Uterus (tissue), 4 donors: Measurements from ENCODE around the gene MORC3. TPM values are rescaled to one million over a fixed set of nuclear protein-coding genes. Genes with fewer than 3 reads are reported as not detected.

ENCODE experiments used
- DNase-seq, 2 donors: peaks; one replicate each; pipeline ENCODE4 v3.0.0-alpha.2; 2019 to 2020
- H3K27ac ChIP-seq, 2 donors: fragments of 200-600 bp; sonication (generic); 1 replicate in 1 of 2; 2 replicates in 1 of 2; pipeline ENCODE4 v1.5.1; 2016 to 2018
- H3K27me3 ChIP-seq, 2 donors: fragments of 200-600 bp; sonication (generic); one replicate each; pipeline ENCODE4 v1.5.1; 2018 to 2019; ENCODE audit warnings: control low read depth in 1 of 2
- H3K36me3 ChIP-seq, 2 donors: fragments of 200-600 bp; sonication (generic); one replicate each; pipeline ENCODE4 v1.5.1; 2019; ENCODE audit warnings: control low read depth in 1 of 2
- H3K4me1 ChIP-seq, 2 donors: fragments of 200-600 bp; sonication (generic); one replicate each; pipeline ENCODE4 v1.5.1; 2018 to 2019; ENCODE audit warnings: control low read depth in 1 of 2
- H3K4me3 ChIP-seq, 2 donors: fragments of 200-600 bp; sonication (generic); 1 replicate in 1 of 2; 2 replicates in 1 of 2; pipeline ENCODE4 v1.5.1; 2018 to 2019; ENCODE audit warnings: mild to moderate bottlenecking in 1 of 2
- H3K9me3 ChIP-seq, 2 donors: fragments of 200-600 bp; sonication (generic); one replicate each; pipeline ENCODE4 v1.5.1; 2019; ENCODE audit warnings: control low read depth in 1 of 2
- POLR2A ChIP-seq, 2 donors: fragments of 450-650 bp; IDR thresholded peaks; one replicate each; pipeline ENCODE4 v1.6.1; 2016; ENCODE audit warnings: antibody characterized with exemption in 2 of 2, mild to moderate bottlenecking in 1 of 2, moderate library complexity in 1 of 2
- intact Hi-C: fragments of 100-400 bp; cut with DNase I; formaldehyde crosslinking; loops from one replicate; pipeline ENCODE4 v1.15.1; 2023; ENCODE audit warnings: low total_unique reads
- total RNA-seq, 4 donors: library from RNA; depleted of rRNA in 3 of 4; stranded (reverse); fragments of >200 nt in 3 of 4; gene quantifications; one replicate each; pipeline versions ENCODE4 v1.1.0 to v1.2.4, GENCODE V29; 2014 to 2023
- TF ChIP-seq, protein P1 (sequence below), 4 experiments: fragments of 200-600 bp in 2 of 4; fragments of 450-650 bp in 2 of 4; sonication (generic) in 2 of 4; IDR thresholded peaks; one replicate each; pipeline ENCODE4 v1.5.1; 2016 to 2019; ENCODE audit warnings: antibody characterized with exemption in 4 of 4, mild to moderate bottlenecking in 2 of 4, moderate library complexity in 1 of 4
- donor health status: DM: yes; HTN: yes; CAD: no.

Gene MORC3
- total RNA-seq, 4 donors from 2014 or later: 23.3 to 95.1 (median 59.4) TPM

DNA sequence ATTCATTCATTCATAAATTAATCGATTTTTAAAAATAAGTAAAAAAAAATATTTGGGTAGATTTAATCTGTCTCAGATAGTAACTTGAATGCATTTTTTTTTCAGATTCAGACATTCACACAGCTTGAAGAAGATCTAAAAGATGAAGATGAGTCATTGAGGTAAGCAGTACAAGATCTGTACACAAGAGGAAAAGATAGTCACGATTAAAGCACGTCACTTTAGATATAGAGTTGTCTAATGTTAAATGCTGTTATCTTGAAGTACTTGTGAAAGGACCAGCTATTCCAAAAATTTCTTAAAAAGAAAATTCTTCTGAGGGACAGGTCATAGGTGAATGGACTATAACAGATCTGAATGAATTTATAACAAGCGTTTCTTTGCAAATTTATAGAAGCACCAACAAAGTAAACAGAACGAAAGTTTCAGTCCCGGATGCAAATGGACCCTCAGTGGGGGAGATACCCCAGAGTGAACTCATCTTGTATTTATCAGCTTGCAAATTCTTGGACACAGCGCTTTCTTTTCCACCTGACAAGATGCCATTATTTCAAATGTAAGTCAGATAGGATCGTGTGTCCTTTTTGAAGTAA is 31.2 kb upstream of the MORC3 start:
- intact Hi-C loops: no loop called here
- H3K4me1 ChIP-seq: no peaks in the 10 kb centered on the region
- no peak for DNase-seq
- no peaks in the 10 kb centered on the region for H3K9me3 ChIP-seq
- H3K4me3 ChIP-seq: no peak overlapping the region
- H3K27me3 ChIP-seq: no peaks in the 10 kb centered on the region
- TF ChIP-seq, protein P1, sequence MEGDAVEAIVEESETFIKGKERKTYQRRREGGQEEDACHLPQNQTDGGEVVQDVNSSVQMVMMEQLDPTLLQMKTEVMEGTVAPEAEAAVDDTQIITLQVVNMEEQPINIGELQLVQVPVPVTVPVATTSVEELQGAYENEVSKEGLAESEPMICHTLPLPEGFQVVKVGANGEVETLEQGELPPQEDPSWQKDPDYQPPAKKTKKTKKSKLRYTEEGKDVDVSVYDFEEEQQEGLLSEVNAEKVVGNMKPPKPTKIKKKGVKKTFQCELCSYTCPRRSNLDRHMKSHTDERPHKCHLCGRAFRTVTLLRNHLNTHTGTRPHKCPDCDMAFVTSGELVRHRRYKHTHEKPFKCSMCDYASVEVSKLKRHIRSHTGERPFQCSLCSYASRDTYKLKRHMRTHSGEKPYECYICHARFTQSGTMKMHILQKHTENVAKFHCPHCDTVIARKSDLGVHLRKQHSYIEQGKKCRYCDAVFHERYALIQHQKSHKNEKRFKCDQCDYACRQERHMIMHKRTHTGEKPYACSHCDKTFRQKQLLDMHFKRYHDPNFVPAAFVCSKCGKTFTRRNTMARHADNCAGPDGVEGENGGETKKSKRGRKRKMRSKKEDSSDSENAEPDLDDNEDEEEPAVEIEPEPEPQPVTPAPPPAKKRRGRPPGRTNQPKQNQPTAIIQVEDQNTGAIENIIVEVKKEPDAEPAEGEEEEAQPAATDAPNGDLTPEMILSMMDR (IDR thresholded peaks at IDR 0.05): no peak
- no peak for TF ChIP-seq POLR2A (IDR thresholded peaks at IDR 0.05)
- H3K36me3 ChIP-seq: no peaks in the 10 kb centered on the region
- H3K27ac ChIP-seq: no peak overlapping the region

DNA sequence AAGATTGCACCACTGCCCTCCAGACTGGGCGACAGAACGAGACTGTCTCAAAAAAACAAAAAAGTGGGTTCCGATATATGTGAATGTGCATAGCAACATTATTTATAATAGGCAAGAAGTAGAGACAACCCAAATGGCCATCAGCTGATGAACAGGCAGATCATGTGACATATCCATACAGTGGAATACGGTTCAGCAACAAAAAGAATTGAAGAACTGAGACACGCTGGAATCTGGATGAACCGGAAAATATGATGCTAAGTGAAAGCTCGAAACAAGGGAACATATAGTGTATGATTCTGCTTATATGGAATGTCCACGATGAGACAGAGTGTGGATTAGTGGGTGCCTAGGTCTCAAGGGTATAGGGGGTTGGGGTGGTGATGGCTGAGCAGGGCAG is 28.5 kb upstream of the MORC3 start:
- intact Hi-C loops: no loop called here
- Histone ChIP-seq H3K4me3 (no peak overlapping the region), H3K9me3 (no peaks in the 10 kb centered on the region), H3K4me1 (no peaks in the 10 kb centered on the region), H3K27me3 (no peaks in the 10 kb centered on the region), H3K36me3 (no peaks in the 10 kb centered on the region), H3K27ac (no peak overlapping the region)
- DNase-seq: no peak
- TF ChIP-seq, protein P1 (IDR thresholded peaks at IDR 0.05): no peak
- TF ChIP-seq POLR2A (IDR thresholded peaks at IDR 0.05): no peak

DNA sequence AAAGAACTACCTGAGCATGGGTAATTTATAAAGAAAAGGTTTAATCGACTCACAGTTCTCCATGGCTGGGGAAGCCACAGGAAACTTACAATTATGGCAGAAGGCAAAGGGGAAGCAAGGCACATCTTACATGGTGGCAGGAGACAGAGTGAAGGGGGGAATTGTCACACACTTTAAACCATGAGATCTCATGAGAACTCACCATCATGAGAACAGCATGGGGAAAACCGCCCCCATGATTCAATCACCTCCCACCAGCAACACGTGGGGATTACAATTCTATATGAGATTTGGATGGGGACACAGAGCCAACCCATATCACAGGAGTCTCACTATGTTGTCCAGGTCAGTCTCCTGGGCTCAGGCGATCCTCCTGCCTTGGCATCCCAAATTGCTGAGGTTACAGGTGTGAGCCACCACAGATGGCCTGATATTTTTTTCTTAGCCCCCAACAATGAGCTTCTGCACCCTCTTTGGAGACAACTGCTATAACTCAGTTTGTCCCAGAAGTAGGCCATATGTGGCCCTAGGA is 22.5 kb upstream of the MORC3 start:
- Histone ChIP-seq H3K4me3 (no peak overlapping the region), H3K27me3 (no peaks in the 10 kb centered on the region), H3K9me3 (no peaks in the 10 kb centered on the region), H3K27ac (no peak overlapping the region), H3K36me3 (no peaks in the 10 kb centered on the region), H3K4me1 (no peaks in the 10 kb centered on the region)
- TF ChIP-seq POLR2A (IDR thresholded peaks at IDR 0.05): no peak
- TF ChIP-seq, protein P1 (IDR thresholded peaks at IDR 0.05): no peak
- intact Hi-C loops: no loop called here
- DNase-seq: no peak

DNA sequence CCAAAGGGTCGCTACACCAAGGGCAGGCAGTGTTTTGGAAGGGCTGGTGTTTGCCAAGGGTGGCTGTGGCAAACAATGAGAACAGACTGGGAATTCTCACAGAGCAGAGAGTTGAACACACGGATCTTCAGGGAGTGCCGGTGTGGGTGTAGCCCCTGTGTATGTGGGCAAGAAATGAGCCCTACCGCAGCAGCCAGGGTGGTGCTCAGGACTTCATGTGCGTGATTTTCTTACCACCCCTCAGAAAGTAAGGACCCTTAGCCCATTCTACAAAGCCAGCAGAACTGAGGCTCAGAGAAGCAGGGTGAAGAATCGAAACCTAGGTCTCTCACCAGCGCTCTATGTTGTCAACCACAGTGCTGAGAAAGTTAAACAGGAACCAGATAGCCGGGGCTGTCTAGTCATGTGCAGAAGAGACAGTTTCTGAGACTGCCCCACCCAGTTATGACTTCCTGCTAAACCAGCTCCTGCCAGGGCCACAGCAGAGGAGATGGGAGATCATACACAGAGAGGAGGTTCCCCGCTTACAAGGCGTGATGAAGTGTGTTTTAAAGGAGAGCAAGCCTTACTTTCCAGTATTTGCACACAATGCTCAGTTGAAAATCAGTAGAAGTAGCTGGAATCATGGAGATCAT is 21.9 kb upstream of the MORC3 start:
- peak in 1 of 2 donors; percentile 23 for DNase-seq
- Histone ChIP-seq H3K27me3 (no peaks in the 10 kb centered on the region), H3K27ac (no peak overlapping the region), H3K9me3 (no peaks in the 10 kb centered on the region), H3K36me3 (no peaks in the 10 kb centered on the region), H3K4me3 (no peak overlapping the region), H3K4me1 (no peaks in the 10 kb centered on the region)
- TF ChIP-seq, protein P1 (IDR thresholded peaks at IDR 0.05): no peak
- no peak for TF ChIP-seq POLR2A (IDR thresholded peaks at IDR 0.05)
- intact Hi-C loops: no loop called here

DNA sequence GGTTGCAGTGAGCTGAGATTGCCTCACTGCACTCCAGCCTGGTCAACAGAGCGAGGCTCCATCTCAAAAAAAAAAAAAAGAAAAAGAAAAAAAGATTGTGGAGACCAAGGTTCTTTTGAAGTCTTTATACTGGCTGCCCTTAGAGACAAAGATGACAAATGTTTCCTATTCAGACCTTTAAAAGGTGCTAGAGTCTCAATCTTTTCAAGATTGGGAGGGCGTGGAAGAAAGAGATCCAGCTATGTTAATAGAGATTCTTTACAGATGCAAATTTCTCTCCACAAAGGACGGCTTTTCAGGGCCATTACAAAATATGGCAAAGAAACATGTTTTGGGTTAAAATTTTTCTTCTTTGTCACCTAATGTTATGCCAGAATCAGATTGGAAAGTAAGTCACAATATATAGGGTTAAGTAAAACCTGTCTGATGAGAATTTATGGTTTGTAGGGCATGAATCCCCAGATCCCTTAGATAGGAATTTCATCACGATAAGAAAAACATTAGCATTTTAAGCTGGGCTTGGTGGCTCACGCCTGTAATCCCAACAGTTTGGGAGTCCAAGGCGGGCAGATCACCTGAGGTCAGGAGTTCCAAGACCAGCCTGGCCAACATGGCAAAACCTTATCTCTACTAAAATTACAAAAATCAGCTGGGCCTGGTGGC is 13.0 kb upstream of the MORC3 start:
- H3K27ac ChIP-seq: no peak overlapping the region

More for the DNA sequence above, 13.0 kb upstream of the MORC3 start:
- Histone ChIP-seq H3K36me3 (no peaks in the 10 kb centered on the region), H3K4me3 (no peak overlapping the region), H3K9me3 (peaks cover 0 to 4% of the 10 kb centered on the region in 2 donors), H3K27me3 (no peaks in the 10 kb centered on the region), H3K4me1 (no peaks in the 10 kb centered on the region)
- intact Hi-C loops: no loop called here
- TF ChIP-seq POLR2A (IDR thresholded peaks at IDR 0.05): no peak
- TF ChIP-seq, protein P1 (IDR thresholded peaks at IDR 0.05): no peak
- DNase-seq: no peak
